Nucleus accumbens (tissue), 56 donors: ENCODE data around the gene ABLIM1.
A peak's percentile ranks its signal among the peaks of the same experiment; 100 is the strongest.

Experiments used
- DNase-seq, 56 donors: peaks; one replicate each; lab custom pipeline; 2025; lab: John Stamatoyannopoulos, UW

ABLIM1 gene

DNA sequence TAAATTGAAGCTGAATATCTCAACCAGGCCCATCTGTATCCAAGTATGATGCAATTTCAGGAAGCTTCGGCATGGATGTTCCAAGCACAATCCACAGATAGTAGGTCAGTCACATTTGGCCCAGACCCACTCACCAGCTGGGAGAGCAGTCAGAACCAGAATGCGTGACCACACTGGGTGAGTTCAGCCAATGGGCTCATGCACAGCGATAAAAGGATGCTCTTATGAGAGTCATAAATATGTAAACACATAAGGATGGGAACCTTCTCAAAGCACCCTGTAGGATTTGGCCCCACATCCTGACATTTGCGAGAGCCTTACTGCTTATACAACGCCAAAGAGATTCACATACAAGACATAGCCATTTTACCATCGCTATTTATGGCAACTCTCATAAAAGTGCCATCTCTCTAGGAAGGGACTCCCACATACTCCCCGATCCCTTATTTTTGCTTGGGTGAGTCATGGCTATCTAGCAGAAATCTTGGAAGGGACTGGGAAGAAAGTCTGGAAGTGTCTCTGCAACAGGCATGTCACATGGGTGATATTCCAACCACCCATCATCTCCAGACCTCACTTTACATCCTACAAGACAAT, 256.8 kb downstream of the ABLIM1 start:
- peak in 11 of 56 donors; percentile 10 to 53 (median 25) for DNase-seq

DNA sequence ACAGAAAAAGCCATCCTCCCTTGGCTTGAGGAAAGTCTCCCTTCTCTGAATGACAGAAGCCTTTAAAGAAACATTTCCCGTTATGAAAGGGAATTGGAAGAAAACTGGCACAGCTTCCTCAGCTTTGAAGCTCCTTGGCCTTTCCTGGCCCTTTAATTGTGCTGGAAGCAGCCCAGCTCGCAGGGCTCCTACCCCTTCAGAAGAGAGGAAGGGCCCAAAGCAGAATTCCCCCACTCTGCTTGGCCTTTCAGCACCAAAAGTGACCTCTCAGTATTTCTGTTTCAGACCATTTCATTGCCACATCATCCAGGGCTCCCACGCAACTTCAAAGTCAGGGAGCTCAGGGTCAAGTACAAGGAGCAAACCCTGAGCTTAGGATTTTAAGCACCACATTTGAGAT, 258.0 kb downstream of the ABLIM1 start:
- DNase-seq, result no peak

DNA sequence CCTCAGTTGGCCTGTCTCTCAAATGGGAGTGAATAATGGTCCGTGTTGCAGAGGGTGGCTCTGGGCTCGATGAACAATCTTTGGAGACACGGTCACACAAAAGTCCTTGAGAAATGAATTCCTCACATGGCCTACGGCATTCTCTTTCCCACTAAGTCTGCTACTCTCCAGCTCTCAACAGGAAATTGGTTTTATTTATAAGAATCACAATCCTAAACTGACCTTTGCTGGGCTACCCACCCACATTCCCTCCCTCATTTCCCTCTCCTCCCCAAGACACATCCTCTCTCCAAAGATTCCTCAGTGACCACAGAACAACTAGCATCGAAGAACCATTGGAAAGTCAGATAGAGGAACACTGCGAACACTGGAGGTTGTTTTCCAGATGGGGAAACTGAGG, 258.5 kb downstream of the ABLIM1 start:
- DNase-seq, result no peak

DNA sequence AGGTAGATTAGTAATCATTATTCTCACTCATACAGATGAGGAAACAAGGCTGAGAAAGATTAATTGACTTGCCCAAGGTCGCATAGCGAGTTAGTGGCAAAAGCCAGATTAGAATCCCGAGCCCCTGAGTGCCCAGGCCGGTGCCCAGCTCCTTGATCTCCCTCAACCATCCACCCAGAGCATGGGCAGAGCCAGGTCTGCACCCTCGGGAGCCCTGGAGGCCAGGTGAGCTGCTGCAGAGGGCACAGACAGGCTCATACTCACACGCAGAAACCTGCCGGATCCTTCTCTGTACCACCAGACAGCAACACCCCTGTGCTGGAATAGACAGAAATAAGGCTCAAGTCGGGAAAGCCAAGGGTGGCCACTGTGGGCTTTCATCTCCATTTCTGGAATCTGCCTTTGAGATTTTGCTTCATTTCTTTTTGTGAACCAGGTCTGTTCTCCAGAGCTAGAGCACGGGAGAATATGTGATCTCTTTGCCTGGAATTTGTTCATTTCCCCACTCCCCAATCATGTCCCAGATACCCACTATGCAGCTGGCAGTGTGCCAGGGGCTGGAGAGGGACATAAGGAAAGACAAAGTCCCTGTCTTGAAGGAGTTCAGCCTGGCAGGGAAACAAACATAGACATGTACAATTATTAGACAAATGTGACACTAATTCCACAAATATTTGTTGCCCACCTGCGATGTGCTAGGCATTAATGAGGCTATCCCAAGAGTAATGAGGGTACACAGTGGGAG, 259.3 kb downstream of the ABLIM1 start:
- no peak for DNase-seq

DNA sequence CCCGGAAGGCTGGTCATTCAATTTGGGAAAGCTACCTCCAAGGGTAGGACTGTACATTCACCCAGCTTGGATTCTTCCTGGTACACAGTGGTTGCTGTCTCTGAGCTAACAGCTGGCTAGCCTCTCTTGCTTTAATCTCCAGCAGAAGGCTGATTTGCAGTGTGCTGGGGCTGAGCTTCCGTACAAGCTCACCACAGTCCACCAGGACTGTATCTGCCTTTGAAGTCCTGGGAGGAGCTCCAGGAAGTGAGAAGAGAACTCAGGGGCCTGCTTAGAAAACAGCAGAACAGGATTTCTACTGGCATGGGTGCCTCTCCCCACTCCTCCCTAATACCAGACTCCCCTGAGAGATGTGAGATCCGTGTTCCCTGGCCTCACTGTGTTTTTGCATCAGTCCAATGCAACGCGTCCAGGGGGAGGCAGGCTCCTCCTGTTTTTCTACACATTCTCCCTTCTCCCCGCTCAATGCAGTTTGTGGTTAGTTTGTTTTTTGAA, 260.4 kb downstream of the ABLIM1 start:
- DNase-seq, result no peak

DNA sequence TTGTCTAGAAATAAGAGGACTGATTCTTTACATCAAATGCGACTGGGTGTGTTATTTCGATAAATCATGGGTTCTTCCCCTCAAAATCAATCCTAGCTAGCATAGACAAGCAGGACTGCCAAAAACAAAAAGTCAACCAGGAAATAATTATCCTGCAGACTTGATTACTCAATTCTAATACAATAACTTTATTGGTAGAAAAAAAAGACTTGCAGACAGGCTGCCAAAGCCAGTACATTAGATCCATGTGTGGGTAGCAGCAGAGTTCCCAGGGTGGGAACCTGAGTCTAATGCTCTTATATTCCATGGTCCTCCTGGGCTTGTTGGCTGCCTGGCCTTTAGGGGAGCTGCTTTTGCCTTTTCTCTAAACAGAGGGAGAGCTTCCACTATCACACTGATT, 261.6 kb downstream of the ABLIM1 start:
- no peak for DNase-seq

DNA sequence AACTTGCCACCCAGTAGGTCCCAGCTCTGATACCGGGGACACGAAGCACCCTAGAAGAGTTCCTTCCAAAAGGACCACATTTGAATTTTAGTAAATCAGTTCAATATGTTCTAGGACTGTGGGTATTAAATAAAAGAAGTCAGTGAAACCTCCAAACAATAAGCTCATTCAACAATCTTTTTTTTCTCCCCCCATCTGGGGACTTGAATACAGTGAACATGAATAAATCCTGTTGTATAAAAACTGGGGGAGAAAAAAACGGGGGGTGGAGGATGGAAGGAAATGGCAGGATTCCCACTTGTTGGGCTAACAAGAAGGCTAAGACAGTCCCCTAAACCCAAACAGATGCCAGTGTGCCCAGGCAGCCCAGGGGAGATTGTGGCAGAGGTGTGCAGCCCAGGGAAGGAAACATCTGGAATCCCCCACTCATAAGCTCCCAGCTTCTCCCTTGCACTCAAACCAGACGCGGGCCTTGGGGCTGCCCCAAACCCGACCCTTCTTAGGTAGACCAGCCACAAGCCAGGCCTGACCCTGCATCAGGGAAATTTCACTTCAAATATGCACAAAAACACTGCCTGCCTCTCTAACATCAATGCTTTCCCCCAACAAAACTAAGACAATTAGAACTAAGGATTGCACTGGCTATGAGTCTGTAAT, 262.6 kb downstream of the ABLIM1 start:
- peak in 1 of 56 donors; percentile 11 for DNase-seq

DNA sequence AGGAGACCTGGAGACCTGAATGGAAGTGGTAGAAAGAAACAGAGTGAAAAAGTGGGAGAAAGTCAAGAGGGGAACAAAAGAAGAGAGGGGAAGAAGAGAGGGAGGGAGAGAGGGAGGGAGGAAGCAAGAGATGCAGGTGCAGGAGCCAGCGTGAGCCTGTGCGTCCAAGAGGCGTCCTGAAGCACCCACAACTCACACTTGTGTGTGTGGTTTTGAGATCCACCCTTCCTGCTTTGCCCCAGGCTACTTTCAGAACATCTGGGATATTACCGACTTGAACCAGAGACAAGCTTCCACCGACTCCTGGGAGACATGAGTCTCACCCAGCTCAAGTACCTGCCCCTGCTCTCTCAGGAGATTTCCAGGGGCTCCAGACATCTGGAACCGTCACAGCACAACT, 263.5 kb downstream of the ABLIM1 start:
- no peak for DNase-seq

DNA sequence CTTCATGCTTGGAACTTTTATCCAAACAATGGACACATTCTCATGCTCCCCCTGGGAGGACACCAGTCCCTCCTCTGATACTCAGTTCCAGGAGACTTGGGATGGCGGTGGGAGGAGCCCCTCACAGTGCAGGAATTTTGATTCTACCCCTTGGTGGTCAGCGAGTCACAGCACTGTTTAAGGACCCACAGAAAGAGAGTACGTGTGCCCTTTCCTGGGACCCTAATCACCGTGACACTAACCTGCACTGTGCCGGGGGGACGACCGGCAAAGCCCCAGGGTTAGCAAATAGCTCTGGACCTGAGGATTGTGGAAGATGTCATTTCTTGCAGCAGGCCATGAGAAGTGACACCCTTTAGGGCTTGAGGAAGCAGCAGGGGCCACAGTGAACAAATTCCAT, 264.2 kb downstream of the ABLIM1 start:
- DNase-seq, result no peak

DNA sequence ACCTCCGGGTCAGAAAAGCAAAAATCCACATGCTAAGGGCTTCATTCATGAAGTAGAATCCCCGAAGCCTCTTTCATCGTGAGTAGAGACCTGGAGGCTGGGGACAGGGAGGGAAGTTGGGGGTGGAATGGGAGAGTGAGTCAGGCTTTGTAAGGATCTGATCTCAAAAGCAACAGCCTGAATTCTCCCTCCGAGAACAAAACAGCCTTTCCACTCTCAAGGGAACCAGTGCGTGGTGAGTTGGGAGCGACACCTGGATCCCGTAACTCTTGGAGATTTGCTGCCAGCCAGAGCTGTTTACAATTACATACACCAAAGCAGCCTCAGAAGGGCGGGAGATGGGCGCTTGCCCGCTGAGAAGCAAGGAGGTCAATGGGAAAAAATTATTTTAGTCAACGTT, 264.6 kb downstream of the ABLIM1 start:
- peak in 8 of 56 donors; percentile 8 to 49 (median 24) for DNase-seq

DNA sequence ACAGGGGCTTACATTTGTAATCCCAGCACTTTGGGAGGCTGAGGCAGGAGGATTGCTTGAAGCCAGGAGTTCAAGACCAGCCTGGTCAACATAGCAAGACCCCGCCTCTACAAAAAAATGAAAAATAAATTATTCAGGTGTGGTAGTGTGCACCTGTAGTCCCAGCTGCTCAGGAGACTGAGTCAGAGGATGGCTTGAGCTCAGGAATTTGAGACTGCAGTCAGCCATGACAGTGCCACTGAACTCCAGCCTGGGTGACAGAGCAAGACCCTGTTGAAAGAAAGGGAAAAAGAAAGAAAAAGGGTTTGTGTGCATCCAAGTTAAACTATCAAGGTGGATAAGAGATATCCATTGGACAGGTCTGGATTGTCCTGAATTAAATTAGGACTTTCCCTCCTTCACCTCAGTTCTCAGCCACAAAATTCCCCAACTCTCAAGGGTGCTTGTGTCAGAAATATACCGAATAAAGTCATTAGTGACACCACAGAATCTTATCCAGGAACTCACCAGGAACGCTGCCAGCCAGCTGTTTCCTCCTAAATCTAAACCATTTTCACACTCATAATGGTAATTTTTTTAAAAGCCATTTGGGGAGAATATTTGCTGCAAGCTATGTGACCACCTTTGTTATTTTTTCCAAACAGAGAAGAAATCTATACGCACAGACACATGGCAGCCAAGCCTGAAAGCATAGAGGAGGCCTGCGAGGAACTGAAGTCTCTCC, 265.8 kb downstream of the ABLIM1 start:
- no peak for DNase-seq

DNA sequence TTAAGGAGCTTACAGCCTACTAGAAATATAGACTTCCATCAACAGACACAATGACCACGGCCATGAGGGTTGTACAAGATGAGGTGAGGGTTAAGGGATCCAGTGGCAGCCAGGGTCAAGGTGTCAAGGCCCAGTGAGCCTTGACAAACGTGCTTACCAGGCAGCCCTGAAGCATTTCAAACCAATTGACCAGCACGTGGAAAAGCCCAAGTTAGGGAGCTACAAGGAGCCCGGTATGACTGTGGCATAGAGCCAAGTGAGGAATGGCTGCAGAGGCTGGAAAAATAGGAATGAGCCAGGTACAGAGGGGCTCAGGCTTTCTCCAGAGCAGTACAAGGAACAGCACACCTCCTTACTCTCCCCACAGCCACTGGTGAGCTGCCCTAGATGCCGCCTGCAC, 266.5 kb downstream of the ABLIM1 start:
- DNase-seq, result no peak

DNA sequence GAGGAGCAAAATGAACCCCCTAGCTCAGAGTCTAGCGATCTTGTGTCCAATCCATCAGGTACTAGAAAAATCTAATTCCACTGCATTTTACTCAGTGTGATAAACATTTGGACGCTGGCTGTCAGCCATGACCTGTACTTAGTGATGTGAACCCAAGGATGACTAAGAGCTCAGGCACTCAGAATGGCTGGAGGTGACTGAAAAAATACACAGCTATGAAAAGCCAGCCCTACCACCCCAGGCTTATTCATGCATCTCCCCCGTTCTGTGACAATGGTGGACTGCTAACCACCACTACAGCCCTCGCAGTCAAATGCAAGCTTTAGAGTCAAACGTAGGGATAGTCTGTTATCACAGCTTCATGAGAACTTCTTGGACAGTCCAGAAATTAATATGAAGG, 268.6 kb downstream of the ABLIM1 start:
- no peak for DNase-seq

DNA sequence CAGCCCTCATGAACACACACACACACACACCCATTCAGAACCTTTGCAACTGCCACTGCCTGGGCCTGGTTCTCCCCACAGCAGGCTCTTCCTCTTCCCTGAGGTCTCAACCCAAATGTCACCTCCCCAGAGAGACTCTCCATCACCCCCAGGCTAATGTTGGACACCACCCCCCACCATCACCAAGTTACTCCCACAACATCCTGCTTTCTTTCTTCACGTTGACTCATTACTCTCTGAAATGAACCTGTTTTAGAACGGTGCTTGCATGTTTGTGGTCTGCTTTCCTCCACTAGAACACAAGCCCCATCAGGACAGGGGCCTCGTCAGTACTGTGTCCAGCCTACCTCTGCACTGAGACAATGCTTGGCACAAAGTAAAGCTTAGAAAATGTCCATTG, 269.8 kb downstream of the ABLIM1 start:
- DNase-seq, result no peak

DNA sequence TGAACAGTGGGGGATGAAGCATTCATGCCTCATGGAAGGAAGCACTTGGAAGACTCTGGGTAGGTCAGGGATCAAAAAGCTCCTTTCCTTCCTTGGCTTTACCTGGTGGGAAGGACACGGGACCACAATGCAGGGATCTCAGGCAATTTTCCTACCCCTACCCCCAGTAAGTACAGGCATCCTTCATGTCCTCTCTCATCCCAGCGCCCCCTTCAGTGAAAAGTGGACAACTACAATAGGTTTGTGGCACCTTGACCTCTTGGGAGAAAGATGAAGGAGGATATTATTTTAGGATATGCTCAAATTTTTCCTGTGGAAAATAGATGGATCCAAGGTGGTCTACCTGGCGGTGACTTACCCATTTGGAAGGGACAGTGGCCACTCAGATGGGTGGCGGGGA, 270.3 kb downstream of the ABLIM1 start:
- no peak for DNase-seq

DNA sequence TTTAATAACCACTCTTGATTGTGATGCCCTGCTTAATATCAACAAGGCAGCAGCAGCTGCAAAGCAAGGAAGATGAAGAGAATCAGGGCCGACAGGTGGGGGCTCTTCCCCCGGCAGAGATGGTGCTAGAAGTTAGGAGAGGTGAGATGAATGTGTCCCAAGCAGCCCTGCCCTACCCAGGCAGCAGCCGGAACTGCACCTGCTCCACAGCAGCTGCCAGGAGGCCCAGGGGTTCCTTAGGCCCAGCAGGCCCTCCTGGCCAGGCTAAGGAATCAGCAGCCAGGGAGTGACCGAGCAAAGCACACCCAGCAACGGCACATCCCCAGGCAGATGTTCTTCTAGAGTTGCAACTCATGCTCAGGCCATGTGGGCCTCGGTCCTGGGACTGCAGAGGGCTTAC, 271.6 kb downstream of the ABLIM1 start:
- DNase-seq, result no peak

DNA sequence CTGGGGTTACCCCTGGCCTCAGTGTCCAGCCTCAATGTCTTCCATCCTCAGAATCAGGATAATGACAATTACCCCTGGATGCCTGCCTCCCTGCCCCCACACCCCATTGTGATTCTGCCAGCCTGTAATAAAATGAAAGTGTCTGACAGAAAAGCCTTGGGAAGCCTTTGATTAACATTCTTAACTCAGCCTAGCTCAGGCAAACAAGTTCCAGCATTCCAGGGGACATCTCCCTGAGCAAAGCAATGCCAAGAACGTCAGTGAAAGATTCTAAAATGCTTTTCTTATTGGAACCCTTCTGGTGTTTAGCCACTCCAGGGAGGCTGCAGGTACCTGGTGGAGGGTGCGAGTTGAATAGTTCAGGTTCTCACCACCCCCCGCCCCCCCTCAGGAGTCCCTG, 272.5 kb downstream of the ABLIM1 start:
- no peak for DNase-seq

DNA sequence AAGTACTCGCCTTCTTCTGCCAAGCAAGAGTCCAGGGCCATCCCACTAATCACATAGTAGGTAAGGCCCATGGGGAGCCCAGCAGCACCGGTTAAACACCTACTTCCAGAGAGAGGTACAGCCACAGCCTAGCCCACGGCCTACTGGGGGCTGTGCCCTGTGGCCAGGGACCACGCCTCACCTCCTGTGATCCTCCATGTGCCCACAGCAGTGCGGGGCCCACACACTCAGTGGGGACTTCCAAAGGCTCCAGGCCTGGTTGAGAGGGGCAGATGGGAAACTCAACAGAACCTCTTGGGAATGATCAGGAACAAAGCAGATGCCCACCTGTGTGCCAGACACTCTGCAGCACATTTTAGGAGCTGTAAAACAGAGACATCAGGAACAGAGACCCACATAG, 273.5 kb downstream of the ABLIM1 start:
- DNase-seq, result no peak

DNA sequence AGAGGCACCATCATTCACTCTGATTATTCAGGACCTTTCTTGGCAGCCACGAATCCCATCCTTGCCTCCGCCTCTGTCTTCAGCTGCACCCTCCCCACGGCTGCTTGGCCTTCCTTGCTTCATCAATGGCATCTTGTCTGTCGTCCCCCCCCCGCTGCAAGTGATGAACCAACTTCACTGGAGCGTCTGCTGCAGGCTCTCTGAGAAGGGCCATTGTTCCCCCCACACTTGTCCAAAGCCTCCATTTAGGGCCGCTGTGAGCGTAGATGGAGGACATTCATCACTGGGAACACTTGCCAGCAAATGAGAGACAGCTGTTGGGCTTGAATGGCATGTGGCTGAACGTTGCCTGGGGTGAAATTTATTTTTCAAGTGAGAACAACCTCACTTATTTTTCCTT, 273.9 kb downstream of the ABLIM1 start:
- peak in 49 of 56 donors; percentile 6 to 82 (median 53) for DNase-seq
